PC-3 (cell line): ENCODE data around the gene CEP126.

ENCODE experiments used
- EZH2 ChIP-seq: fragments of 300-600 bp; sonication (generic); IDR thresholded peaks from one replicate; pipeline ENCODE4 v1.6.1; 2017; ENCODE audit warnings: antibody characterized with exemption, mild to moderate bottlenecking, low read length; ENCODE audit not compliant: unreplicated experiment
- EZH2phosphoT487 ChIP-seq: fragments of 300-600 bp; sonication (generic); IDR thresholded peaks from 2 replicates; pipeline ENCODE4 v1.6.1; 2018; ENCODE audit warnings: mild to moderate bottlenecking, antibody characterized with exemption, low read length, borderline replicate concordance
- TF ChIP-seq, protein P1 (sequence below): fragments of 300-600 bp; sonication (generic); conservative IDR thresholded peaks from 2 replicates; pipeline ENCODE4 v1.5.1; 2017; ENCODE audit warnings: antibody characterized with exemption, low read depth, mild to moderate bottlenecking, low read length

DNA sequence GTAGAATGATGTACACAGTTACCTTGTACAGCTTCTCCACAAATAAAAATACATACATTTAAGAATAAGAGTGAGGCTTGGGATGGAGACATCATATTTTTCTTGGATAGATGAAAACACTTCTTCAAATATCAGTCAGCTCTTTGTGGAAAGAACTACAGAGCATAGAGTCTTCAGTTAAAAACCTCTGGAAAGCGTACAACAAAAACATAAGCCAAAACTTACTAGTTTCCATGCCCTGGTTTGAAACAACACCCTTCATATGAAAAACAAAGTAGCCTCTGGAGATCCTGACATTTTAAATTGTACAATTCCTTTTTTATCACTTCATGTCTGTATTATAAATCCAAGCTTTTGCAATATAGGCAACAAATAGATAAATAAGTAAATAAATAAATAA, 7.0 kb upstream of the CEP126 start:
- TF ChIP-seq, protein P1, sequence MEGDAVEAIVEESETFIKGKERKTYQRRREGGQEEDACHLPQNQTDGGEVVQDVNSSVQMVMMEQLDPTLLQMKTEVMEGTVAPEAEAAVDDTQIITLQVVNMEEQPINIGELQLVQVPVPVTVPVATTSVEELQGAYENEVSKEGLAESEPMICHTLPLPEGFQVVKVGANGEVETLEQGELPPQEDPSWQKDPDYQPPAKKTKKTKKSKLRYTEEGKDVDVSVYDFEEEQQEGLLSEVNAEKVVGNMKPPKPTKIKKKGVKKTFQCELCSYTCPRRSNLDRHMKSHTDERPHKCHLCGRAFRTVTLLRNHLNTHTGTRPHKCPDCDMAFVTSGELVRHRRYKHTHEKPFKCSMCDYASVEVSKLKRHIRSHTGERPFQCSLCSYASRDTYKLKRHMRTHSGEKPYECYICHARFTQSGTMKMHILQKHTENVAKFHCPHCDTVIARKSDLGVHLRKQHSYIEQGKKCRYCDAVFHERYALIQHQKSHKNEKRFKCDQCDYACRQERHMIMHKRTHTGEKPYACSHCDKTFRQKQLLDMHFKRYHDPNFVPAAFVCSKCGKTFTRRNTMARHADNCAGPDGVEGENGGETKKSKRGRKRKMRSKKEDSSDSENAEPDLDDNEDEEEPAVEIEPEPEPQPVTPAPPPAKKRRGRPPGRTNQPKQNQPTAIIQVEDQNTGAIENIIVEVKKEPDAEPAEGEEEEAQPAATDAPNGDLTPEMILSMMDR: no peak
- TF ChIP-seq EZH2 (no peak), EZH2phosphoT487 (no peak)
